HL-60/S4 treated with phorbol 12-myristate 13-acetate at 8.2 ng/mL for 4 days and 3 days (cell line): Measurements from ENCODE around the gene TEC.
"Not testable (repeated sequence)": the region's sequence is repeated elsewhere in the genome, so short reads cannot be mapped to it uniquely, and the experiment has no call there.

Experiments used
- in situ Hi-C: fragments of 300-500 bp; cut with MboI; formaldehyde crosslinking; loops from 2 replicates; pipeline ENCODE4 v1.15.0; 2022; ENCODE audit warnings: low sequenced_read_pairs

Gene TEC

DNA sequence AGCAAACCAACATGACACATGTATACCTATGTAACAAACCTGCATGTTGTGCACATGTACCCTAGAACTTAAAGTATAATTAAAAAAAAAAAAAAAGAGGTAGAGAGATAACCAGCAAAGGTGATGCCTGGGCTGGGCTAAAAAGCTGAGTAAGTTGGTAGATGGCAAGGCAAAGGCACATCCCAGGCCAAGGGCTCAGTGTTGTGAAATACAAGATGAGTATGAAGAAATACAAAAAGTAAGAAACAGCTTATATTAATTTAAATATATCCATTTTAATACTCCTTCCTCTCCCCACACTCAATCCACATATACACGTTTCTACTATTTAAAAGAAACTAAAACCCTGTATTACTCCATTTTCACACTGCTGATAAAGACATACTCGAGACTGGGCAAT, 25.8 kb downstream of the TEC start:
- in situ Hi-C loops: no loop called here

GRCh38 chr4:48243429-48243828, 26.2 kb downstream of the TEC start:
- in situ Hi-C loops: no loop called here

- in situ Hi-C loops: no loop called here
These were observed 27.0 kb downstream of the TEC start for GRCh38 chr4:48242511-48243195.

- in situ Hi-C loops: no loop called here
These were observed 27.9 kb downstream of the TEC start for GRCh38 chr4:48241731-48242130.

GRCh38 chr4:48237996-48238645, 31.5 kb downstream of the TEC start:
- in situ Hi-C loops: no loop called here

DNA sequence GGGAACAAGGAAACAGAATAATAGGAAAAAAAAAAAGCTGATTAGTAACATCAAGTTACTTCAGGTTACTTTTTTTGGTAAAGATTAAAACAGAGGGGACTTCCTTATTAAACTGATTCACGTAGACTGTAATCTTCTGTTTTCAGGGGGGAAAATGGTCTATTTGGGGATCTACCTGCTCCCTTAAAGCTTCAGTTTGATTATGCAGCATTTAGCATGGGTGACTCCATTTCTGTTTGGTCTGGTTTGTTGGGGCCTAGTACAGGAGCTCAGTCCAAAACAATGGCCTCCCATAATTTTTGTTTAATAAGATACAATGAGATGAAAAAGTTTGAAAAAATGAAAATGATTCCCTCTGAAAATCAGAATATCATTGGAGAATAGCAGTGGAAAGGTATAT, 34.6 kb downstream of the TEC start:
- in situ Hi-C loops: no loop called here

- in situ Hi-C loops: no loop called here
These were observed 35.1 kb downstream of the TEC start for GRCh38 chr4:48234575-48234974.

GRCh38 chr4:48228949-48229348, 40.7 kb downstream of the TEC start:
- in situ Hi-C loops: no loop called here

- in situ Hi-C loops: no loop called here
These were observed 42.0 kb downstream of the TEC start for GRCh38 chr4:48227662-48228061.

- in situ Hi-C loops: no loop called here
These were observed 43.4 kb downstream of the TEC start for GRCh38 chr4:48226199-48226598.

DNA sequence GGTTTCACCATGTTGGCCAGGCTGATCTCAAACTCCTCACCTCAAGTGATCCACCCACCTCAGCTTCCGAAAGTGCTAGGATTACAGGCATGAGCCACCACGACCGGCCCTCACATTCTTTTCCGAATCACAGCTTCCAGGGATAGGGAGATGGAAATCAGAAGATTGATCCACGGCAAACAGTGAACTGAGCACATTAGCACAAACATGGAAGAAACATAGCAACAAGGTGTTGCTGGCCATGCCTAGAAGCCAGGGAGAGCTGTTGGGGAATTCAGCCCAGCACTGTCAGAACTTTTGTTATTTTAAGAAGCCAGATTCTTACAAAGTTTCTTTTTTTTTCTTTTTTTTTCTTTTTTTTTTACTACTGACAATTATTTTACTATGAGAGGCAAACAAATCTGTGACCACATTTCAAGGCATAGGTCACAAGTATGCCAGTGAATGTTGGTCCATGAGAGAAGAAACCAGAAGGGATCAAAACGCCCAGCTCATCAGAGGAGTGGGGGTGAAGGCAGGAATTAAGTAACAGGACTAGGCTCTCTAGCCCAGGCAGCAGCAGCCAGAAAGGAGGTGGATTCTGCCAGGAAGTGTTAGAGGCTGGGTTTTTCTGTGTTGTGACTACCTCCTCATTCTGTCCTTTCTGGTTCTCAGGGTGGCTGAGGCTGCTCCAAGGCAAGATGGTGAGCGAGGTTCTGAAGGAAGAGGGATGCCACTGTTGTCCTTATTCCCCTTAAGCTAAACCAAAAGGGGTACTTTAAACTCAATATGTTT, 44.1 kb downstream of the TEC start:
- in situ Hi-C loops: no loop called here

GRCh38 chr4:48224606-48225005, 45.0 kb downstream of the TEC start:
- in situ Hi-C loops: no loop called here

- in situ Hi-C loops: no loop called here
These were observed 45.9 kb downstream of the TEC start for GRCh38 chr4:48223633-48224295.

DNA sequence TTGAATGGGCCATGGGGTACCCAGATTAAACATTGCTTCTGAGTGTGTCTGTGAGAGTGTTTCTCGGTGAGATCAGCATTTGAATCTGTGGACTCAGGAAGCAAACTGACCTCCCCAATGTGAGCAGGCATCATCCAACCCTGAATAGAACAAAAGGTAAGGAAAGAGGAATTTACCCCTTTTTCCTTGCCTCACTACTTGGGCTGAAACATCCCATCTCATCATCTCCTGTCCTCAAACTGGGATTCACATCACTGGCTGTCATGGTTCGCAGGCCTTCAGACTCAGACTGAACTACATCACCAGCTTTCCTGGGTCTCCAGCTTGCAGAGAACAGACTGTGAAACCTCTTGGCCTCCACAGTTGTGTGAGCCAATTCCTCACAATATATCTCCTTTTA, 47.1 kb downstream of the TEC start:
- in situ Hi-C loops: no loop called here

- in situ Hi-C loops: not testable (repeated sequence)
These were observed 50.2 kb downstream of the TEC start for GRCh38 chr4:48219430-48219829.

GRCh38 chr4:48216563-48216962, 53.1 kb downstream of the TEC start:
- in situ Hi-C loops: no loop called here

GRCh38 chr4:48215977-48216376, 53.7 kb downstream of the TEC start:
- in situ Hi-C loops: no loop called here

DNA sequence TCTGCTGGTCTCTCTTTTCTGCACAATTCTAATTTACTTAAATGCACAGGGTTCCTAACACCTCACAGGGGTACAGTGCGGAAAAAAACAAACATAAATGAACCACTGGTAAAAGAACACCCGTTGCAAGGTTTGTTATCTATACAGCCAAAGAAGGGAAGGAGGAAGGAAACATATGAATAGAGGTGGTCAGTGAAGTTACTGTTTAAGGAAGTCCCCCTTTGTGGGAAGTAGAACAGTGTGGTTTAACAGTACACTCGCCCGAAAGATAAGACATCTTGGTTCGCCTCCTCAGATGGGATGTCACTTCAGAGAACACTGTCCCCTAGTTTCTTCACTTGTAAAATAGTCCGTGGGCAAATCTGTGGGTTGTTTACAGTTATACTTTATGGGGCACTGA, 57.5 kb downstream of the TEC start:
- in situ Hi-C loops: no loop called here

GRCh38 chr4:48210966-48211328, 58.7 kb downstream of the TEC start:
- in situ Hi-C loops: no loop called here

GRCh38 chr4:48205626-48206025, 64.0 kb downstream of the TEC start:
- in situ Hi-C loops: no loop called here

- in situ Hi-C loops: no loop called here
These were observed 64.5 kb downstream of the TEC start for GRCh38 chr4:48205107-48205506.

- in situ Hi-C loops: no loop called here
These were observed 65.8 kb downstream of the TEC start for GRCh38 chr4:48203819-48204218.
